ENCODE data around the gene BICD1.

The BICD1 gene

GRCh38 chr12:32100888-32101287, 5.8 kb upstream of the BICD1 start:
- Histone ChIP-seq H4K20me1 (ENCODE audit: control insufficient read depth, insufficient read depth, low read depth, low read length) (no peaks in the 10 kb centered on the region), H3F3A (ENCODE audit: control insufficient read depth, insufficient read depth) (0 out of 2 replicates have a peak, but pooled peaks cover 2% of the 10 kb centered on the region), H3K9me3 (ENCODE audit: control insufficient read depth, insufficient read depth, low read length) (no peaks in the 10 kb centered on the region), H3K79me2 (ENCODE audit: control insufficient read depth, low read length) (peaks cover under 1% of the 10 kb centered on the region), H3K4me2 (ENCODE audit: low read length) (no peak overlapping the region), H3K36me3 (ENCODE audit: control insufficient read depth, low read length) (no peaks in the 10 kb centered on the region), H3K27ac (ENCODE audit: low read depth, low read length) (no peak overlapping the region), H3K9me2 (replicated peaks; ENCODE audit: control insufficient read depth, low read length) (no peaks in the 10 kb centered on the region), H3K27me3 (ENCODE audit: control insufficient read depth, low read length) (no peaks in the 10 kb centered on the region), H3K4me3 (ENCODE audit: low read length) (no peak overlapping the region), H3K4me1 (ENCODE audit: control insufficient read depth, low read length) (peaks cover 4% of the 10 kb centered on the region)
- TF ChIP-seq EZH2phosphoT487 (IDR thresholded peaks at IDR 0.05; ENCODE audit: borderline replicate concordance, low read length) (no peak), CTCF (IDR thresholded peaks at IDR 0.05; ENCODE audit: low read depth, low read length, poor library complexity, severe bottlenecking) (no peak)

GRCh38 chr12:32102234-32102633, 4.4 kb upstream of the BICD1 start:
- H3K9me3 ChIP-seq (ENCODE audit: control insufficient read depth, insufficient read depth, low read length): no peaks in the 10 kb centered on the region
- H3K79me2 ChIP-seq (ENCODE audit: control insufficient read depth, low read length): peaks cover 14% of the 10 kb centered on the region
- no peak for TF ChIP-seq CTCF (IDR thresholded peaks at IDR 0.05; ENCODE audit: low read depth, low read length, poor library complexity, severe bottlenecking)
- TF ChIP-seq EZH2phosphoT487 (IDR thresholded peaks at IDR 0.05; ENCODE audit: borderline replicate concordance, low read length): no peak

GRCh38 chr12:32104572-32105355, 1.9 kb upstream of the BICD1 start:
- H3K4me3 ChIP-seq (ENCODE audit: low read length): no peak overlapping the region
- 0 out of 2 replicates have a peak, but pooled peaks cover 4% of the 10 kb centered on the region for H4K20me1 ChIP-seq (ENCODE audit: control insufficient read depth, insufficient read depth, low read depth, low read length)
- peaks cover 39% of the 10 kb centered on the region for H3K79me2 ChIP-seq (ENCODE audit: control insufficient read depth, low read length)
- H3K9me3 ChIP-seq (ENCODE audit: control insufficient read depth, insufficient read depth, low read length): no peaks in the 10 kb centered on the region
- H3K27me3 ChIP-seq (ENCODE audit: control insufficient read depth, low read length): no peaks in the 10 kb centered on the region
- no peak overlapping the region for H3K4me2 ChIP-seq (ENCODE audit: low read length)
- peaks cover 26% of the 10 kb centered on the region for H3K36me3 ChIP-seq (ENCODE audit: control insufficient read depth, low read length)
- H3K27ac ChIP-seq (ENCODE audit: low read depth, low read length): no peak overlapping the region
- 0 out of 2 replicates have a peak, but pooled peaks cover 2% of the 10 kb centered on the region for H3F3A ChIP-seq (ENCODE audit: control insufficient read depth, insufficient read depth)
- no peaks in the 10 kb centered on the region for H3K9me2 ChIP-seq (replicated peaks; ENCODE audit: control insufficient read depth, low read length)
- H3K4me1 ChIP-seq (ENCODE audit: control insufficient read depth, low read length): peaks cover 14% of the 10 kb centered on the region
- no peak for TF ChIP-seq EZH2phosphoT487 (IDR thresholded peaks at IDR 0.05; ENCODE audit: borderline replicate concordance, low read length)
- no peak for TF ChIP-seq CTCF (IDR thresholded peaks at IDR 0.05; ENCODE audit: low read depth, low read length, poor library complexity, severe bottlenecking)

More at GRCh38 chr12:32102234-32102633, 4.4 kb upstream of the BICD1 start:
- Histone ChIP-seq H3K27ac (ENCODE audit: low read depth, low read length) (no peak overlapping the region), H3K4me1 (ENCODE audit: control insufficient read depth, low read length) (peaks cover 9% of the 10 kb centered on the region), H4K20me1 (ENCODE audit: control insufficient read depth, insufficient read depth, low read depth, low read length) (no peaks in the 10 kb centered on the region), H3K4me3 (ENCODE audit: low read length) (no peak overlapping the region), H3K36me3 (ENCODE audit: control insufficient read depth, low read length) (peaks cover 5% of the 10 kb centered on the region), H3K27me3 (ENCODE audit: control insufficient read depth, low read length) (no peaks in the 10 kb centered on the region), H3K9me2 (replicated peaks; ENCODE audit: control insufficient read depth, low read length) (no peaks in the 10 kb centered on the region), H3F3A (ENCODE audit: control insufficient read depth, insufficient read depth) (0 out of 2 replicates have a peak, but pooled peaks cover 2% of the 10 kb centered on the region), H3K4me2 (ENCODE audit: low read length) (no peak overlapping the region)

Data from DOHH2 (cell line).